HL-60 (cell line): ENCODE data around the gene TSPOAP1.

Source experiments
- DNase-seq, 2 experiments: peaks; one replicate each; pipeline ENCODE4 v3.0.0-alpha.2; 2010 to 2020; ENCODE audit warnings: low read depth in 1 of 2, low spot score in 1 of 2
- H3K27ac ChIP-seq: fragments of 250-450 bp; sonication (Bioruptor Pico); replicated peaks from 2 replicates; pipeline ENCODE4 v1.5.1; 2020; ENCODE audit warnings: mild to moderate bottlenecking, moderate library complexity
- H3K27me3 ChIP-seq: fragments of 250-450 bp; sonication (Bioruptor Pico); 2 replicates; pipeline ENCODE4 v1.5.1; 2021; ENCODE audit warnings: mild to moderate bottlenecking, moderate library complexity; ENCODE audit not compliant: insufficient read depth, poor library complexity, severe bottlenecking
- H3K4me3 ChIP-seq: replicated peaks from 2 replicates; pipeline ENCODE4 v1.5.1; 2011; ENCODE audit warnings: mild to moderate bottlenecking, control low read depth, low read length; ENCODE audit not compliant: insufficient read depth
- CTCF ChIP-seq: IDR thresholded peaks from one replicate; pipeline ENCODE4 v1.5.1; 2011; ENCODE audit warnings: low read length, control low read depth, inconsistent platforms; ENCODE audit not compliant: insufficient read depth
- GABPA ChIP-seq: IDR thresholded peaks from 2 replicates; pipeline ENCODE4 v1.6.1; 2012; ENCODE audit warnings: low read depth
- POLR2AphosphoS5 ChIP-seq: IDR thresholded peaks from 2 replicates; pipeline ENCODE4 v1.6.1; 2012; ENCODE audit warnings: low read depth
- SPI1 ChIP-seq: IDR thresholded peaks from 2 replicates; pipeline ENCODE4 v1.6.1; 2012; ENCODE audit warnings: low read depth, mild to moderate bottlenecking, borderline replicate concordance
- TF ChIP-seq, protein P1 (sequence below): IDR thresholded peaks from 2 replicates; pipeline ENCODE4 v1.6.1; 2012; ENCODE audit warnings: low read depth; ENCODE audit not compliant: insufficient replicate concordance

Gene TSPOAP1

DNA sequence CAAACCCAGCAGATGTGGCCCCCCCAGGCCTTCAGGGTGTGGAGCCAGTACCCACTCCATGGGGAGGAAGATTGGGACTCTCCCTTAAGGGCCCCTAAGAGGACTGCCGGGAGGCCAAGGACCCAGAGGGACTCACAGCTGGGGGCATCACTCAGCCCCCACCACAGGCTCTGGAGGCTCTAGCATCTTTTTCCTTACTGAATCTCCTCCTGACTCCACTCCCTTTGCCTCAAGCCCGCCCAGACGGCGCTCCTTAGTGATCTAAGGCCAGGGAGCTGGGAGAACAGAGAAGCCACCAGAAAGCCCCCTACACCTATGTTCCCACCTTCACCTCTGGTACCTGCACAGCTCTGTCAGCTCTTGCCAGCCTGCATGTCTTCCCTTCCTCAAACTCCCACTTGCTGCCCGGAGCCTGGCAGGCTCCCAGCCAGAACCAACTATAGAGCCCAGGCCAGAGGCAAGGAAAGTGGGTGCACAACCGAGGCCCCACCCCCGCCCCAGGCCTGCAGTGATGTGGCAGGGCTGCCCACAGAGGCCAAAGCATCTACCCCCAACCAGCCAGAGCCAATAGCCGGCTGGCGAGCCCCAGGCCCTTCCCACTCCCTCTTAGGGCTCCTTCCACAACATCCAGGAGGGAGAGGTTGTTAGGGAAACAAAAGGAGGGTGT is 25.5 kb downstream of the TSPOAP1 start:
- Histone ChIP-seq H3K27me3 (no peaks in the 10 kb centered on the region), H3K27ac (peak overlapping the region; percentile 80), H3K4me3 (peak overlapping the region; percentile 32)
- TF ChIP-seq GABPA = no peak
- no peak for TF ChIP-seq SPI1
- peak; percentile 48 for TF ChIP-seq POLR2AphosphoS5
- DNase-seq = peak in 1 of 2 experiments; percentile 83

- TF ChIP-seq SPI1 = no peak
- peak; percentile 45; the same call in 1 of the 2 replicates for TF ChIP-seq POLR2AphosphoS5
- no peak for TF ChIP-seq CTCF
- TF ChIP-seq GABPA = no peak
- TF ChIP-seq, protein P1, sequence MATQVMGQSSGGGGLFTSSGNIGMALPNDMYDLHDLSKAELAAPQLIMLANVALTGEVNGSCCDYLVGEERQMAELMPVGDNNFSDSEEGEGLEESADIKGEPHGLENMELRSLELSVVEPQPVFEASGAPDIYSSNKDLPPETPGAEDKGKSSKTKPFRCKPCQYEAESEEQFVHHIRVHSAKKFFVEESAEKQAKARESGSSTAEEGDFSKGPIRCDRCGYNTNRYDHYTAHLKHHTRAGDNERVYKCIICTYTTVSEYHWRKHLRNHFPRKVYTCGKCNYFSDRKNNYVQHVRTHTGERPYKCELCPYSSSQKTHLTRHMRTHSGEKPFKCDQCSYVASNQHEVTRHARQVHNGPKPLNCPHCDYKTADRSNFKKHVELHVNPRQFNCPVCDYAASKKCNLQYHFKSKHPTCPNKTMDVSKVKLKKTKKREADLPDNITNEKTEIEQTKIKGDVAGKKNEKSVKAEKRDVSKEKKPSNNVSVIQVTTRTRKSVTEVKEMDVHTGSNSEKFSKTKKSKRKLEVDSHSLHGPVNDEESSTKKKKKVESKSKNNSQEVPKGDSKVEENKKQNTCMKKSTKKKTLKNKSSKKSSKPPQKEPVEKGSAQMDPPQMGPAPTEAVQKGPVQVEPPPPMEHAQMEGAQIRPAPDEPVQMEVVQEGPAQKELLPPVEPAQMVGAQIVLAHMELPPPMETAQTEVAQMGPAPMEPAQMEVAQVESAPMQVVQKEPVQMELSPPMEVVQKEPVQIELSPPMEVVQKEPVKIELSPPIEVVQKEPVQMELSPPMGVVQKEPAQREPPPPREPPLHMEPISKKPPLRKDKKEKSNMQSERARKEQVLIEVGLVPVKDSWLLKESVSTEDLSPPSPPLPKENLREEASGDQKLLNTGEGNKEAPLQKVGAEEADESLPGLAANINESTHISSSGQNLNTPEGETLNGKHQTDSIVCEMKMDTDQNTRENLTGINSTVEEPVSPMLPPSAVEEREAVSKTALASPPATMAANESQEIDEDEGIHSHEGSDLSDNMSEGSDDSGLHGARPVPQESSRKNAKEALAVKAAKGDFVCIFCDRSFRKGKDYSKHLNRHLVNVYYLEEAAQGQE = no peak
- Histone ChIP-seq H3K27ac (peak overlapping the region; percentile 80), H3K4me3 (peak overlapping the region; percentile 32), H3K27me3 (no peaks in the 10 kb centered on the region)
- DNase-seq = peak in 1 of 2 experiments; percentile 34
Observed at GRCh38 chr17:58302171-58302918, 26.2 kb downstream of the TSPOAP1 start.

DNA sequence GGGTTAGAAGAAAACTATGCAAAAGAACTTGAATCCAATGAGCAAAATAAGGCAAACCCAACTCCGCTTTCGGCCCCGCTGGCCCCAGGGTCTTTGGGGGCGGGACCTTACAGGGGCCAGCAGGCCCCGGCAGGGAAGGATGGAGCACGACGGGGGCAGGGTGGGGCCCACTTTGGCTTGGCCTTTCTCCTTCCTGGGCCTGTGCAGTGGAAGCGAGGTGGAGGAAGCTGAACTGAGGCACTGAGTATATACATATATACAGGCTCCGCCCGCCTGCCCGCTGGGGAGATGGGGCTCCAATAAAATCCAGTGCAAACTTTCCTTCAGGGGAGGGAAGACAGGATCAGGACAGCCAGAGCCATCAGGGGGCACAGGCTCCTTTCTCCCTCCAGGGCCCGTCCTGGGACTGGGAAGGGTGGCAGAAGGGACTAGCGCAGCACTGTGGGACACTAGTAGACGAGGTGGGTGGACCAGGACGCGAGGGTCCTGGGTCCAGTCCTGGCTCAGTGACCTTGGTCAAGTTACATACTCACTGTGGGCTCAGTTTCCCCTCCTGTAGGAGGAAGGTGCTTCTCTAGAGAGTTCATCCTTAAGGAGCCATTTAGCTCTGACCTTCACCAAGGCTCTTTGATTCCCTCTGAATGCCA is 27.0 kb downstream of the TSPOAP1 start:
- peak overlapping the region; percentile 32 for H3K4me3 ChIP-seq
- DNase-seq = peak in 1 of 2 experiments; percentile 52
- TF ChIP-seq GABPA (no peak), POLR2AphosphoS5 (peak; percentile 70; the same call in 1 of the 2 replicates), SPI1 (no peak)
- H3K27me3 ChIP-seq = no peaks in the 10 kb centered on the region
- H3K27ac ChIP-seq = peak overlapping the region; percentile 80

GRCh38 chr17:58300336-58300735 is 28.3 kb downstream of the TSPOAP1 start:
- TF ChIP-seq POLR2AphosphoS5 (peak; percentile 38; the same call in 1 of the 2 replicates), SPI1 (no peak), GABPA (no peak)
- peak overlapping the region; percentile 80 for H3K27ac ChIP-seq
- H3K4me3 ChIP-seq = no peak overlapping the region
- DNase-seq = no peak
- no peaks in the 10 kb centered on the region for H3K27me3 ChIP-seq

DNA sequence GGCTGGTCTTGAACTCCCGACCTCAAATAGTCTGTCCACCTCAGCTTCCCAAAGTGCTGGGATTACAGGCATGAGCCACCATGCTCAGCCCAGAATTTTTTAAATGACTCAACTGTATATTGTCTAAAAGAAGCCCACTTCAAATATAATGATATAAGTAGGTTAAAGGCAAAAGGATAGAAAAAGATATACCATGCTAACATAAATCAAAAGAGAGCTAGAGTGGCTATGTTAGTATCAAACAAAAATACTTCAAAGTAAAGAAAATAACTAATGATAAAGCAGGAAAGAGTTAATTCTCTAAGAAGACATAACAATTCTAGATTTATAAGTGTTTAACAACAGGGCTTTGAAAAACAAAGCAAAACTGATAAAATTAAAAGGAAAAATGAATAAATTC is 34.6 kb downstream of the TSPOAP1 start:
- no peak overlapping the region for H3K4me3 ChIP-seq
- no peak for TF ChIP-seq CTCF
- TF ChIP-seq SPI1 = no peak
- TF ChIP-seq, protein P1 = no peak
- no peak for TF ChIP-seq POLR2AphosphoS5
- TF ChIP-seq GABPA = no peak
- no peaks in the 10 kb centered on the region for H3K27me3 ChIP-seq
- no peak for DNase-seq
- H3K27ac ChIP-seq = peak overlapping the region; percentile 99
